GM18909 (cell line): ENCODE data around the gene KISS1R.

Experiments
- ATAC-seq: cut with Tn5 transposase; IDR thresholded peaks from one replicate; pipeline ENCODE4 v1.9.1; 2021; ENCODE audit warnings: mild to moderate bottlenecking; ENCODE audit not compliant: unreplicated experiment, poor library complexity

The KISS1R gene

DNA sequence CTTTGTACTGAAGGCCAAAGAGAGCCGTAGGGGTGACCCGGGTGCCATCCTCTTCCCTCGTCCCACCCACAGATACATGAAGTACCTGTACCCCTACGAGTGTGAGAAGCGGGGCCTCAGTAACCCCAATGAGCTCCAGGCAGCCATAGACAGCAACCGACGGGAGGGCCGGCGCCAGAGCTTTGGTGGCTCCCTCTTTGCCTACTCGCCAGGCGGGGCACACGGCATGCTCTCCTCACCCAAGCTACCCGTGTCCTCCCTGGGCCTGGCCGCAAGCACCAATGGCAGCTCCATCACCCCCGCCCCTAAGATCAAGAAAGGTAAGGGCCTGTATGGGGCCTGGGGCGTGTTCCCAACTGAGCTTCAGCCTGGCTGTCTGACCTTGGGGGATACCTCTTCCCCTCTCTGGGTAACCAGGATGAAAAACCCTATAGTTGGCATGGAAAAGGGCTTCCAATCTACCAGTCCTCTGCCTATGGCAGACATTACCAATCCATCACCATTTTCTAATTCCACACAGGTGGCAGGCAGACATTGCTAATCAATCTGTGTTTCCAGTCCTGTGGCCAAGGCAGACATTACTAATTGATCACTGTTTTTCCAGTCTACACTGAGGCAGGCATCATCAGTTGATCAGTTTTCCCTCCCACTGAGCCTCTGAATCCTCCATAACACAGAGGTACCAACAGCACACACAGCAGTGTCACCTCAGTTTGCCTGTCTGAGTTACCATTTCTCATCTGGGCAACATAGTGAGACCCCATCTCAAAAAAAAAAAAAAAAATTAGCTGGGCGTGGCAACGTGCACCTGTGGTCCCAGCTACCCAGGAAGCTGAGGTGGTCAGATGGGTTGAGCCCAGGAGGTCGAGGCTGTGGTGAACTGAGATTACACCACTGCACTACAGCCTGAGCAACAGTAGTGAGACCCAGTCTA, 47.9 kb downstream of the KISS1R start:
- no peak for ATAC-seq

DNA sequence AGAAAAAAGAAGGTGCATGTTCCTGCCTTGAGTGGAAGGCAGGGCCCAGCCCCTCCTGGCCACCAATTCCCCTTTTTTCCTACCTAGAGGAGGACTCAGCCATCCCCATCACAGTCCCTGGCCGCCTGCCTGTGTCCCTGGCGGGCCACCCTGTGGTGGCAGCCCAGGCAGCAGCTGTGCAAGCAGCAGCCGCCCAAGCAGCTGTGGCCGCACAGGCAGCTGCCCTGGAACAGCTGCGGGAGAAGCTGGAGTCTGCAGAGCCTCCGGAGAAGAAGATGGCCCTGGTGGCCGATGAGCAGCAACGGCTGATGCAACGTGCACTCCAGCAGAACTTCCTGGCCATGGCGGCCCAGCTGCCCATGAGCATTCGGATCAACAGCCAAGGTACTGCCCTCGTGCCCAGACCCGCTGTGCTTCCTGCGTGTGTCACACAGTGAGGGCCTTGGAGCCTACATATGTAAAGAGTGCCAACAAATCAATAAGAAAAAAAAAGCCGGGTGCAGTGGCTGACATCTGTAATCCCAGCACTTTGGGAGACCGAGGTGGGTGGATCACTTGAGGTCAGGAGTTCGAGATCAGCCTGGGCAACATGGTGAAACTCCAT, 49.5 kb downstream of the KISS1R start:
- no peak for ATAC-seq
